ENCODE data around the gene NOL4L. TPM values are rescaled to one million over a fixed set of nuclear protein-coding genes. Genes with fewer than 3 reads are reported as not detected.
"Not testable (repeated sequence)": the region's sequence is repeated elsewhere in the genome, so short reads cannot be mapped to it uniquely, and the experiment has no call there.

NOL4L gene
- polyA plus RNA-seq, 3 donors = 1.1 to 30.9 (median 2.8) TPM

DNA sequence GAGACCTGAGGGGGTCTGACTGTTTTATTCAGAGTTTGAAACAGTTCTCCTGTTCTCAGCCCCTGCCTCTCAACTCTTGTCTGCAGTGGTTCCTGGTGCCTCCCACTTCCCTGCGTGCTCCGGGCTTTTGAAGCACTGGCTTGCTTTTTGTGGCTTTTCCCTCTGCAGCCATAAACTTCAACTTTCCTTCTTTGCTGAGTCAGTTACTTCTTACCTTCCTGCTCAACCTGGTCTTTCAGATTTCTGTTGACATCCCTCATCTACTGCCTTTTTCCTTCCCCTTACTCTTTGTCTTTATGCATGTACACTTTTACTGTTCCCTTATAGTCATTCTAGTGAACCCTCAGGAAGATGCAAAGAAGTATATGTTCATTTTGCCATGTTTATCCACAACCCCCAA, 169.6 kb downstream of the NOL4L start:
- 0% methylated on average over 2 of the region's 2 CpGs for WGBS (ENCODE audit: insufficient coverage)
- intact Hi-C loops (cut with micrococcal nuclease) = no loop called here

GRCh38 chr20:32411955-32412706, 173.0 kb downstream of the NOL4L start:
- TF ChIP-seq, protein P1, sequence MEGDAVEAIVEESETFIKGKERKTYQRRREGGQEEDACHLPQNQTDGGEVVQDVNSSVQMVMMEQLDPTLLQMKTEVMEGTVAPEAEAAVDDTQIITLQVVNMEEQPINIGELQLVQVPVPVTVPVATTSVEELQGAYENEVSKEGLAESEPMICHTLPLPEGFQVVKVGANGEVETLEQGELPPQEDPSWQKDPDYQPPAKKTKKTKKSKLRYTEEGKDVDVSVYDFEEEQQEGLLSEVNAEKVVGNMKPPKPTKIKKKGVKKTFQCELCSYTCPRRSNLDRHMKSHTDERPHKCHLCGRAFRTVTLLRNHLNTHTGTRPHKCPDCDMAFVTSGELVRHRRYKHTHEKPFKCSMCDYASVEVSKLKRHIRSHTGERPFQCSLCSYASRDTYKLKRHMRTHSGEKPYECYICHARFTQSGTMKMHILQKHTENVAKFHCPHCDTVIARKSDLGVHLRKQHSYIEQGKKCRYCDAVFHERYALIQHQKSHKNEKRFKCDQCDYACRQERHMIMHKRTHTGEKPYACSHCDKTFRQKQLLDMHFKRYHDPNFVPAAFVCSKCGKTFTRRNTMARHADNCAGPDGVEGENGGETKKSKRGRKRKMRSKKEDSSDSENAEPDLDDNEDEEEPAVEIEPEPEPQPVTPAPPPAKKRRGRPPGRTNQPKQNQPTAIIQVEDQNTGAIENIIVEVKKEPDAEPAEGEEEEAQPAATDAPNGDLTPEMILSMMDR (IDR thresholded peaks at IDR 0.05) = no peak
- Histone ChIP-seq H3K27me3 (ENCODE audit: control insufficient read depth in 2 of 2, insufficient read depth in 2 of 2, low read length in 2 of 2) (no peaks in the 10 kb centered on the region), H3K9ac (ENCODE audit: insufficient read depth, low read length, poor library complexity, severe bottlenecking) (no peak overlapping the region), H3K4me2 (replicated peaks; ENCODE audit: extremely low read depth, low read length, poor library complexity, severe bottlenecking) (peak overlapping the region; percentile 16), H4K20me1 (ENCODE audit: insufficient read depth, low read length) (peaks cover 31% of the 10 kb centered on the region), H3K4me1 (ENCODE audit: control insufficient read depth in 1 of 2, insufficient read depth in 2 of 2, low read length in 2 of 2) (peaks cover 10 to 14% of the 10 kb centered on the region in 2 donors), H3K27ac (ENCODE audit: low read depth in 1 of 2, low read length in 2 of 2) (peak overlapping the region in 1 of 2 donors; percentile 47), H3K4me3 (replicated peaks in 1 of 3; ENCODE audit: low read depth in 2 of 3, low read length in 3 of 3) (no peak overlapping the region), H3K79me2 (ENCODE audit: insufficient read depth, low read length) (peaks cover 51% of the 10 kb centered on the region), H3K9me3 (replicated peaks in 1 of 2; ENCODE audit: control insufficient read depth in 1 of 2, insufficient read depth in 1 of 2, low read length in 2 of 2) (no peaks in the 10 kb centered on the region), H3K36me3 (replicated peaks in 1 of 2; ENCODE audit: control insufficient read depth in 1 of 2, insufficient read depth in 2 of 2, low read length in 2 of 2) (peaks cover 6 to 13% of the 10 kb centered on the region in 2 donors), H2AFZ (ENCODE audit: insufficient read depth, low read depth, low read length, poor library complexity, severe bottlenecking) (no peak overlapping the region)
- Mint-ChIP-seq H3K4me3 (no peak overlapping the region), H3K9me3 (no peaks in the 10 kb centered on the region), H3K27ac (peak overlapping the region in 5 of 7 donors; percentile 21 to 59 (median 45)), H3K4me1 (peaks cover 20% of the 10 kb centered on the region), H3K27me3 (ENCODE audit: low read depth in 3 of 3) (peaks cover 0 to 2% (median 0%) of the 10 kb centered on the region in 3 donors), H3K36me3 (peaks cover 14 to 30% of the 10 kb centered on the region in 2 donors)
- WGBS (ENCODE audit: insufficient coverage) = 0% methylated on average over 2 of the region's 2 CpGs
- intact Hi-C loops (cut with micrococcal nuclease) = no loop called here
- DNase-seq = peak; percentile 21 to 34 (median 32)

More for the DNA sequence above, 169.6 kb downstream of the NOL4L start:
- Histone ChIP-seq H3K27me3 (ENCODE audit: control insufficient read depth in 2 of 2, insufficient read depth in 2 of 2, low read length in 2 of 2) (no peaks in the 10 kb centered on the region), H3K4me2 (replicated peaks; ENCODE audit: extremely low read depth, low read length, poor library complexity, severe bottlenecking) (no peak overlapping the region), H3K4me3 (replicated peaks in 1 of 3; ENCODE audit: low read depth in 2 of 3, low read length in 3 of 3) (no peak overlapping the region), H3K79me2 (ENCODE audit: insufficient read depth, low read length) (peaks cover 58% of the 10 kb centered on the region), H3K27ac (ENCODE audit: low read depth in 1 of 2, low read length in 2 of 2) (no peak overlapping the region), H2AFZ (ENCODE audit: insufficient read depth, low read depth, low read length, poor library complexity, severe bottlenecking) (no peak overlapping the region), H4K20me1 (ENCODE audit: insufficient read depth, low read length) (peaks cover 42% of the 10 kb centered on the region), H3K9me3 (replicated peaks in 1 of 2; ENCODE audit: control insufficient read depth in 1 of 2, insufficient read depth in 1 of 2, low read length in 2 of 2) (no peaks in the 10 kb centered on the region), H3K4me1 (ENCODE audit: control insufficient read depth in 1 of 2, insufficient read depth in 2 of 2, low read length in 2 of 2) (peaks cover 14 to 16% of the 10 kb centered on the region in 2 donors), H3K36me3 (replicated peaks in 1 of 2; ENCODE audit: control insufficient read depth in 1 of 2, insufficient read depth in 2 of 2, low read length in 2 of 2) (peaks cover 0 to 2% of the 10 kb centered on the region in 2 donors), H3K9ac (ENCODE audit: insufficient read depth, low read length, poor library complexity, severe bottlenecking) (no peak overlapping the region)
- Mint-ChIP-seq H3K27ac (peak overlapping the region in 1 of 7 donors; percentile 1), H3K4me3 (no peak overlapping the region), H3K4me1 (peaks cover 25% of the 10 kb centered on the region), H3K36me3 (peaks cover 9 to 18% of the 10 kb centered on the region in 2 donors), H3K9me3 (no peaks in the 10 kb centered on the region), H3K27me3 (ENCODE audit: low read depth in 3 of 3) (peaks cover 0 to 2% (median 0%) of the 10 kb centered on the region in 3 donors)
- DNase-seq = no peak
- TF ChIP-seq, protein P1 (IDR thresholded peaks at IDR 0.05) = no peak

GRCh38 chr20:32407131-32407750, 177.9 kb downstream of the NOL4L start:
- H3K4me1 ChIP-seq (ENCODE audit: control insufficient read depth in 1 of 2, insufficient read depth in 2 of 2, low read length in 2 of 2); H3K9me3 ChIP-seq (replicated peaks in 1 of 2; ENCODE audit: control insufficient read depth in 1 of 2, insufficient read depth in 1 of 2, low read length in 2 of 2); H3K4me3 Mint-ChIP-seq; DNase-seq; H3K9me3 Mint-ChIP-seq; H3K27me3 ChIP-seq (ENCODE audit: control insufficient read depth in 2 of 2, insufficient read depth in 2 of 2, low read length in 2 of 2); H3K4me2 ChIP-seq (replicated peaks; ENCODE audit: extremely low read depth, low read length, poor library complexity, severe bottlenecking); H3K9ac ChIP-seq (ENCODE audit: insufficient read depth, low read length, poor library complexity, severe bottlenecking); H3K4me3 ChIP-seq (replicated peaks in 1 of 3; ENCODE audit: low read depth in 2 of 3, low read length in 3 of 3); intact Hi-C loops (cut with micrococcal nuclease); H3K27ac ChIP-seq (ENCODE audit: low read depth in 1 of 2, low read length in 2 of 2); H3K27me3 Mint-ChIP-seq (ENCODE audit: low read depth in 3 of 3); H3K4me1 Mint-ChIP-seq; H2AFZ ChIP-seq (ENCODE audit: insufficient read depth, low read depth, low read length, poor library complexity, severe bottlenecking): not testable (repeated sequence)
- Mint-ChIP-seq H3K36me3 (peaks cover 20 to 23% of the 10 kb centered on the region in 2 donors), H3K27ac (peak overlapping the region in 4 of 7 donors; percentile 23 to 79 (median 64))
- H3K79me2 ChIP-seq (ENCODE audit: insufficient read depth, low read length) = peaks cover 45% of the 10 kb centered on the region
- H4K20me1 ChIP-seq (ENCODE audit: insufficient read depth, low read length) = peaks cover 17% of the 10 kb centered on the region
- WGBS (ENCODE audit: insufficient coverage) = 88% methylated on average over 3 of the region's 9 CpGs
- H3K36me3 ChIP-seq (replicated peaks in 1 of 2; ENCODE audit: control insufficient read depth in 1 of 2, insufficient read depth in 2 of 2, low read length in 2 of 2) = peaks cover 6 to 25% of the 10 kb centered on the region in 2 donors

Data from CD14-positive monocyte (primary cell).